ENCODE results near the gene C11orf87.

The C11orf87 gene

DNA sequence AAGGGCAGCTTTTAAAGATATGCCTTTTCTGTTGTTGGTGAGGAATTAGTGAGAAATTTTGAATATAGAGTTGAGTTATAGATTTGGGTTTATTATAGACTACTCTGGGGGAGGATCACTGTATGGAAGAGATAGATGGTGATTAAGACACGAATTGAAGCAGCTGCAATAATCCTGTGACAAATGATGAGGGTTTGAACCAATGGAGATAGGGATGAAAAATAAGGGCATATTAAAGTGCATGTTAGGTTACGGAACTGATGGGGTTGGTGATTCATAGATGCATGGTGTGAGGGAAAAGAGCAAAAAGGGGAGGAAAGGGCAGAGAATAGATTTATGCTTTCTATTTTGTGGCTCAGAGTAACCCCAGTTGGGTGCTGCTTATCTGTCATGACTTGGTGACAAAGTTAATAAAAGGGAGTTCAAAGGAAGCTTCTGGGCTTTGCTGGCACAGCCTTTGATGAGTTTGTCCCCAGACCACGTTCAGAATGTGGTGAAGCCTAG is 11.8 kb downstream of the C11orf87 start:
- TF ChIP-seq LEF1 (IDR thresholded peaks at IDR 0.05; ENCODE audit: borderline replicate concordance), result no peak
- TF ChIP-seq ARNT (IDR thresholded peaks at IDR 0.05), result no peak
- no peak for TF ChIP-seq HDGF (IDR thresholded peaks at IDR 0.05; ENCODE audit: borderline replicate concordance)
- no peak for TF ChIP-seq ELF4 (IDR thresholded peaks at IDR 0.05)
- no peak for TF ChIP-seq BHLHE40 (IDR thresholded peaks at IDR 0.05; ENCODE audit: borderline replicate concordance)
- TF ChIP-seq SP1 (IDR thresholded peaks at IDR 0.05), result no peak
- TF ChIP-seq, protein P1, sequence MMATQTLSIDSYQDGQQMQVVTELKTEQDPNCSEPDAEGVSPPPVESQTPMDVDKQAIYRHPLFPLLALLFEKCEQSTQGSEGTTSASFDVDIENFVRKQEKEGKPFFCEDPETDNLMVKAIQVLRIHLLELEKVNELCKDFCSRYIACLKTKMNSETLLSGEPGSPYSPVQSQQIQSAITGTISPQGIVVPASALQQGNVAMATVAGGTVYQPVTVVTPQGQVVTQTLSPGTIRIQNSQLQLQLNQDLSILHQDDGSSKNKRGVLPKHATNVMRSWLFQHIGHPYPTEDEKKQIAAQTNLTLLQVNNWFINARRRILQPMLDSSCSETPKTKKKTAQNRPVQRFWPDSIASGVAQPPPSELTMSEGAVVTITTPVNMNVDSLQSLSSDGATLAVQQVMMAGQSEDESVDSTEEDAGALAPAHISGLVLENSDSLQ (IDR thresholded peaks at IDR 0.05), result no peak
- no peak for TF ChIP-seq FOXM1 (IDR thresholded peaks at IDR 0.05; ENCODE audit: borderline replicate concordance)
- no peak for TF ChIP-seq CTBP1 (IDR thresholded peaks at IDR 0.05; ENCODE audit: borderline replicate concordance)
- no peak for TF ChIP-seq NFRKB (IDR thresholded peaks at IDR 0.05)
- POLR2A ChIA-PET, result no interaction called here
- DNase-seq (ENCODE audit: extremely low spot score), result no peak
- CTCF ChIA-PET, result no interaction called here

DNA sequence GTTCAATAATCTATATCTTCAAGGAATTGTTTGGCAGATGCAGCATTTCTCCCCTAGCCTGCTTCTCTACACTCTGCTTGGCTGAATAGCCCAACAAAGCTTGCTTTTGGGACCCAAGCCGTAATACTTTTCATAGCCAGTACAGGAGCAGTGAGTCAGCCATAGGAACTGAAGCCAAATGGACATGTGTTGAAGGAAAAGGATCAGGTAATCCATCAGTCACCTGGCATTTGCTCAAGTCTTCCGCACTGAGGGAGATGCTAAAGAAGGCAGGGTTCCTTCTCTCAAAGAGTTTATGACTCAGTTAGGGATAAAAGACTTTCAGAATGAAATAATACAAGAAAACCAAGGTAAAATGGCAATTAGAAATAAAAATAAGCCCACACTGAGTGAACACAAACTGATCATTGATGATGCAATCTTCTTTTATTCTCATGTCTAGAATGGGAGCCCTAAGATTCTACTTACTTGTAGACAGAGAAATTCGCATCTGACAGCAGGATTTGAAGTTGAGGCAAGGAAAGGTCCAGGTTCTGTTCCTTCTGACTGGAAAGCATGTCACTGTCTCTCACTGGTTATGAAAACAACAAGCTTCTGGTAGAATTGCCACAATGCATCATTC is 13.2 kb downstream of the C11orf87 start:
- no peak for TF ChIP-seq HDGF (IDR thresholded peaks at IDR 0.05; ENCODE audit: borderline replicate concordance)
- no peak for TF ChIP-seq FOXA1 (IDR thresholded peaks at IDR 0.05)
- TF ChIP-seq SP1 (IDR thresholded peaks at IDR 0.05), result no peak
- no peak for TF ChIP-seq LEF1 (IDR thresholded peaks at IDR 0.05; ENCODE audit: borderline replicate concordance)
- TF ChIP-seq TARDBP (IDR thresholded peaks at IDR 0.05), result no peak
- TF ChIP-seq FOXM1 (IDR thresholded peaks at IDR 0.05; ENCODE audit: borderline replicate concordance), result no peak
- no peak for TF ChIP-seq L3MBTL2 (conservative IDR thresholded peaks at IDR 0.05)
- TF ChIP-seq SUZ12 (IDR thresholded peaks at IDR 0.05), result no peak
- no peak for TF ChIP-seq ARNT (IDR thresholded peaks at IDR 0.05)
- no peak for TF ChIP-seq FOXK2 (IDR thresholded peaks at IDR 0.05)
- TF ChIP-seq ELF4 (IDR thresholded peaks at IDR 0.05), result no peak
- TF ChIP-seq, protein P1 (IDR thresholded peaks at IDR 0.05), result no peak
- TF ChIP-seq ZNF384 (IDR thresholded peaks at IDR 0.05), result no peak
- TF ChIP-seq BHLHE40 (IDR thresholded peaks at IDR 0.05; ENCODE audit: borderline replicate concordance), result no peak
- TF ChIP-seq CTBP1 (IDR thresholded peaks at IDR 0.05; ENCODE audit: borderline replicate concordance), result no peak
- TF ChIP-seq NFRKB (IDR thresholded peaks at IDR 0.05), result no peak
- no peak for DNase-seq (ENCODE audit: extremely low spot score)
- ChIA-PET CTCF (no interaction called here), POLR2A (no interaction called here)

DNA sequence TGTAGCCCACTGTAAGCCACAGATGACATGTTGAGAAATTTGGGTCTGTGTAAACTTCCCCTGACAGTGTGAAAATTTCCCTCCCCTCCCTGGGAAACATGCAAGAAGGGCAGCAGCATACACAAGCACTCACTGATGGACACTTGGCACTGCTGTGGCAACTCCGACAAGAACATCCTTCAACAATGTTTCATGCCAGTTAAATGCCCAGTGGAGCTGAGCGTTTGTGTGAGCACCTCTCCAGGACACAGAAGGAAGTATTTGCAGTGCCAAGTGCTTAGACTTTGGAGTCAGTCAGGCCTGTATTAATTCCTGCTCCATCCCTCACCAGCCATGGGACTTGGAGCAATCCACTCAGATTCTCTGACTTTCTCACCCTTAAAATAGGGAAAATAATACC is 17.7 kb downstream of the C11orf87 start:
- POLR2A ChIA-PET, result no interaction called here
- no peak for DNase-seq (ENCODE audit: extremely low spot score)
- TF ChIP-seq FOXA1 (IDR thresholded peaks at IDR 0.05) (no peak), SP1 (IDR thresholded peaks at IDR 0.05) (no peak), HDGF (IDR thresholded peaks at IDR 0.05; ENCODE audit: borderline replicate concordance) (no peak), SUZ12 (IDR thresholded peaks at IDR 0.05) (no peak), FOXM1 (IDR thresholded peaks at IDR 0.05; ENCODE audit: borderline replicate concordance) (no peak), FOXK2 (IDR thresholded peaks at IDR 0.05) (no peak), L3MBTL2 (conservative IDR thresholded peaks at IDR 0.05) (no peak)
- TF ChIP-seq, protein P1 (IDR thresholded peaks at IDR 0.05), result no peak
- CTCF ChIA-PET, result interaction anchor here (0.6 kb wide), 1 partner anchor 363 kb away, joined by 6 read pairs; no protein-coding TSS in a partner anchor

DNA sequence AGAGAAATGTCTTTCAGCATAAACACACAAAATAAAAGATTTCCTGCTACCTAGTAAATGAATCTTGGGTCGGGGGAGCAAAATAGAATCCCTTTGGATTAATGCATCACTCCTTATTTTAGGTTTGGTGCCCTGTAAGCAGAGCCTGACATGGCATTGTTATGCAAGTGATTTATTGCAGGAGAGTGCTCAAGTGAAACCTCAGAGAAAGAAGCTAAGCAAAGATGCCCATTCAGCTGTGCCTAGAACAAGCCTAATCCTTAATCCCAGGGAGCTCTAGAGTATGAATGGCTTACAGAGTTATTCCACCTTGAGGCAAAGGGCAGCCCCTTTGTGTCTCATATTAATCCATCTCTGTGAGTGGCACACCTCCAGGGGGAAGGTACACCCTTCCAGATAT is 21.1 kb downstream of the C11orf87 start:
- TF ChIP-seq ZNF384 (IDR thresholded peaks at IDR 0.05) (no peak), SUZ12 (IDR thresholded peaks at IDR 0.05) (no peak), HDGF (IDR thresholded peaks at IDR 0.05; ENCODE audit: borderline replicate concordance) (no peak), FOXK2 (IDR thresholded peaks at IDR 0.05) (no peak), LEF1 (IDR thresholded peaks at IDR 0.05; ENCODE audit: borderline replicate concordance) (no peak), ELF4 (IDR thresholded peaks at IDR 0.05) (no peak), TARDBP (IDR thresholded peaks at IDR 0.05) (no peak), FOXA1 (IDR thresholded peaks at IDR 0.05) (no peak), ARNT (IDR thresholded peaks at IDR 0.05) (no peak), SP1 (IDR thresholded peaks at IDR 0.05) (no peak), BHLHE40 (IDR thresholded peaks at IDR 0.05; ENCODE audit: borderline replicate concordance) (no peak), FOXM1 (IDR thresholded peaks at IDR 0.05; ENCODE audit: borderline replicate concordance) (no peak), L3MBTL2 (conservative IDR thresholded peaks at IDR 0.05) (no peak), NFRKB (IDR thresholded peaks at IDR 0.05) (no peak)
- TF ChIP-seq, protein P1 (IDR thresholded peaks at IDR 0.05), result no peak
- no peak for DNase-seq (ENCODE audit: extremely low spot score)
- CTCF ChIA-PET, result no interaction called here
- POLR2A ChIA-PET, result no interaction called here

DNA sequence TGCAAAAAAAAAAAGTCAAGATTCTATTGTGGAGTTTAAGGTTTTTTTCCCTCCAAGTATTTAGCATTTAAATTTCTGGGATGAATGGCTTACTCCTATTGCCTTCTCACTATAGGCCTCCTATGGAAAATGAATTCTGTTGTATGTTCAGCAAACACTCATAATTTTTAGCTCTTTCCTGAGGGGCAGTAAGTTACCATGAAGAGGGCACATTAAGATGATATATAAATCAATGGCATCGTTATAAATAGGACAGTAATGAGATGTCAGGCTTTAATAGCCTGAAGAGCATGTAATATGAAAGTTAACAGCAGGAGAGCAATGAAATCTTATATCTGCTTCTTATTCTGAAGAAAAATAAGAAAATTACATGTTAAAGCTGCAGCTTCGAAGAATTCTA is 32.9 kb downstream of the C11orf87 start:
- CTCF ChIA-PET, result no interaction called here
- no peak for TF ChIP-seq ZNF384 (IDR thresholded peaks at IDR 0.05)
- TF ChIP-seq TARDBP (IDR thresholded peaks at IDR 0.05), result no peak
- no peak for TF ChIP-seq HDGF (IDR thresholded peaks at IDR 0.05; ENCODE audit: borderline replicate concordance)
- TF ChIP-seq ARNT (IDR thresholded peaks at IDR 0.05), result no peak
- no peak for TF ChIP-seq FOXK2 (IDR thresholded peaks at IDR 0.05)
- DNase-seq (ENCODE audit: extremely low spot score), result no peak
- POLR2A ChIA-PET, result no interaction called here
